OCI-LY1 (cell line): ENCODE data around the gene SMPDL3A.

ENCODE experiments used
- H2AFZ ChIP-seq: fragments of 200-600 bp; sonication (generic), shearing (Covaris generic); 2 replicates; pipeline ENCODE4 v1.6.0; 2014; ENCODE audit warnings: antibody characterized with exemption, mild to moderate bottlenecking, low read length
- H3F3A ChIP-seq: fragments of 200-600 bp; sonication (generic), shearing (Covaris generic); 2 replicates; pipeline ENCODE4 v1.6.0; 2014; ENCODE audit warnings: mild to moderate bottlenecking, antibody characterized with exemption, low read length, moderate library complexity; ENCODE audit not compliant: insufficient read depth
- H3K27ac ChIP-seq: fragments of 200-600 bp; sonication (generic); 2 replicates; pipeline ENCODE4 v1.5.1; 2014; ENCODE audit warnings: low read length, mixed run types, mild to moderate bottlenecking, low read depth; ENCODE audit not compliant: poor library complexity, severe bottlenecking
- H3K27me3 ChIP-seq: fragments of 200-600 bp; sonication (generic); 2 replicates; pipeline ENCODE4 v1.6.0; 2014; ENCODE audit warnings: antibody characterized with exemption, mild to moderate bottlenecking, low read length, moderate library complexity; ENCODE audit not compliant: insufficient read depth
- H3K36me3 ChIP-seq: fragments of 200-600 bp; sonication (generic); 2 replicates; pipeline ENCODE4 v1.6.1; 2014; ENCODE audit warnings: mild to moderate bottlenecking, antibody characterized with exemption, low read length, moderate library complexity, mixed read lengths; ENCODE audit not compliant: insufficient read depth
- H3K4me1 ChIP-seq: fragments of 200-600 bp; sonication (generic); 2 replicates; pipeline ENCODE4 v1.5.1; 2014; ENCODE audit warnings: mild to moderate bottlenecking, low read length, moderate library complexity; ENCODE audit not compliant: insufficient read depth, severe bottlenecking
- H3K4me2 ChIP-seq: fragments of 200-600 bp; sonication (generic), shearing (Covaris generic); 2 replicates; pipeline ENCODE4 v1.6.1; 2014; ENCODE audit warnings: low read length
- H3K4me3 ChIP-seq: fragments of 200-600 bp; sonication (generic); 2 replicates; pipeline ENCODE4 v1.5.1; 2014; ENCODE audit warnings: low read length, low read depth, mild to moderate bottlenecking, mixed read lengths; ENCODE audit not compliant: poor library complexity, severe bottlenecking
- H3K79me2 ChIP-seq: fragments of 200-600 bp; shearing (Covaris generic); 2 replicates; pipeline ENCODE4 v1.6.1; 2016; ENCODE audit warnings: mixed run types, low read length, mixed read lengths; ENCODE audit not compliant: insufficient read depth
- H3K9ac ChIP-seq: fragments of 200-600 bp; sonication (generic), shearing (Covaris generic); 2 replicates; pipeline ENCODE4 v1.6.1; 2014; ENCODE audit warnings: mild to moderate bottlenecking, low read length, mixed read lengths
- H3K9me2 ChIP-seq: fragments of 200-600 bp; sonication (generic), shearing (Covaris generic); 2 replicates; pipeline ENCODE4 v1.6.1; 2014; ENCODE audit warnings: low read depth, mild to moderate bottlenecking, low read length, mixed read lengths
- H3K9me3 ChIP-seq: fragments of 200-600 bp; shearing (Covaris generic); 2 replicates; pipeline ENCODE4 v1.6.1; 2014; ENCODE audit warnings: low read length, mixed read lengths
- H4K20me1 ChIP-seq: fragments of 200-600 bp; sonication (generic), shearing (Covaris generic); 2 replicates; pipeline ENCODE4 v1.6.0; 2016; ENCODE audit warnings: mild to moderate bottlenecking, low read length; ENCODE audit not compliant: insufficient read depth
- EZH2 ChIP-seq: fragments of 200-600 bp; sonication (generic), shearing (Covaris generic); IDR thresholded peaks from 2 replicates; pipeline ENCODE4 v1.8.0; 2017; ENCODE audit warnings: borderline replicate concordance, mixed run types, mild to moderate bottlenecking, antibody characterized with exemption, low read length, moderate library complexity, mixed read lengths
- TF ChIP-seq, protein P1 (sequence below): fragments of 200-600 bp; sonication (generic), shearing (Covaris generic); IDR thresholded peaks from 2 replicates; pipeline ENCODE4 v1.5.1; 2017; ENCODE audit warnings: mild to moderate bottlenecking, antibody characterized with exemption, low read length, moderate library complexity, mixed read lengths

Gene SMPDL3A

GRCh38 chr6:122845464-122845863, 56.4 kb downstream of the SMPDL3A start:
- H3F3A ChIP-seq, result no peaks in the 10 kb centered on the region
- no peak overlapping the region for H3K9ac ChIP-seq
- H3K4me1 ChIP-seq, result no peaks in the 10 kb centered on the region
- no peak overlapping the region for H3K4me2 ChIP-seq
- H3K36me3 ChIP-seq, result no peaks in the 10 kb centered on the region
- H4K20me1 ChIP-seq, result no peaks in the 10 kb centered on the region
- TF ChIP-seq, protein P1, sequence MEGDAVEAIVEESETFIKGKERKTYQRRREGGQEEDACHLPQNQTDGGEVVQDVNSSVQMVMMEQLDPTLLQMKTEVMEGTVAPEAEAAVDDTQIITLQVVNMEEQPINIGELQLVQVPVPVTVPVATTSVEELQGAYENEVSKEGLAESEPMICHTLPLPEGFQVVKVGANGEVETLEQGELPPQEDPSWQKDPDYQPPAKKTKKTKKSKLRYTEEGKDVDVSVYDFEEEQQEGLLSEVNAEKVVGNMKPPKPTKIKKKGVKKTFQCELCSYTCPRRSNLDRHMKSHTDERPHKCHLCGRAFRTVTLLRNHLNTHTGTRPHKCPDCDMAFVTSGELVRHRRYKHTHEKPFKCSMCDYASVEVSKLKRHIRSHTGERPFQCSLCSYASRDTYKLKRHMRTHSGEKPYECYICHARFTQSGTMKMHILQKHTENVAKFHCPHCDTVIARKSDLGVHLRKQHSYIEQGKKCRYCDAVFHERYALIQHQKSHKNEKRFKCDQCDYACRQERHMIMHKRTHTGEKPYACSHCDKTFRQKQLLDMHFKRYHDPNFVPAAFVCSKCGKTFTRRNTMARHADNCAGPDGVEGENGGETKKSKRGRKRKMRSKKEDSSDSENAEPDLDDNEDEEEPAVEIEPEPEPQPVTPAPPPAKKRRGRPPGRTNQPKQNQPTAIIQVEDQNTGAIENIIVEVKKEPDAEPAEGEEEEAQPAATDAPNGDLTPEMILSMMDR, result no peak
- no peak for TF ChIP-seq EZH2
- no peak overlapping the region for H3K27ac ChIP-seq
- no peaks in the 10 kb centered on the region for H3K9me3 ChIP-seq
- H3K27me3 ChIP-seq, result no peaks in the 10 kb centered on the region
- H3K9me2 ChIP-seq, result no peaks in the 10 kb centered on the region
- H3K79me2 ChIP-seq, result no peaks in the 10 kb centered on the region
- no peak overlapping the region for H2AFZ ChIP-seq
- H3K4me3 ChIP-seq, result no peak overlapping the region

DNA sequence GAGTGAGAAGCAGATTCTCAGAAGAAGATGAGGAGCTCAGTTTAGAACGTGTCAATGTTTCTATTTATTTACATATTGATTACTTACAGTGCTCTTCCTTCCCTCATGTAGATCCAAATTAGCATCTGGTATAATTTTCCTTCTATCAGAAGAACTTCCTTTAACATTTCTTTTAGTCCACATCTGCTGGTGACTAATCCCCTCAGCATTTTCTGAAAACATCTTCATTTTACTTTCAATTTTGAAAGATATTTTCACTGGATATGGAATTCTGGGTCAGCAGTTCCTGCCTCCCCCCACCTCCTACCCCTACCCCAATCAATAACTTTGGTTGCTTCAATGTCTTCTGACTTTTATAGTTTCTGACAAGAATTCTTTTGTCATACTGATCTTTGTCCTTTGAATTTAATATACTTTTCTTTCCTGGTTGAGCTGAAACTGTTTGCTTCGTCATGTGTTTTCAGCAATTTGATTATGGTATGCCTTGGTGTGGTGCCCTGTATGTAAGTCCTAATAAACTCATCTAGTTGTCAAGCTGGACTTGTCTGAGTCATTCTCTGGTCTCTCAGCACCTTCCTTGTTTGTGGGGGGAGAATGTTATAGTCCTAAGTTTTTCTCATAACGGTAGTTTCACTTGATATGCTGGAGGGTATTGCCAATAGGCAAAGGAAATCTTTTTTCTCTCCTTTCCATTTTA, 57.0 kb downstream of the SMPDL3A start:
- Histone ChIP-seq H3K4me3 (no peak overlapping the region), H3K27ac (no peak overlapping the region), H3K9me3 (no peaks in the 10 kb centered on the region), H4K20me1 (no peaks in the 10 kb centered on the region), H3K36me3 (no peaks in the 10 kb centered on the region), H3K79me2 (no peaks in the 10 kb centered on the region), H3K9ac (no peak overlapping the region), H3K4me1 (no peaks in the 10 kb centered on the region), H3K9me2 (no peaks in the 10 kb centered on the region), H3K4me2 (no peak overlapping the region), H3F3A (no peaks in the 10 kb centered on the region), H2AFZ (no peak overlapping the region), H3K27me3 (no peaks in the 10 kb centered on the region)
- TF ChIP-seq, protein P1, result no peak
- no peak for TF ChIP-seq EZH2

DNA sequence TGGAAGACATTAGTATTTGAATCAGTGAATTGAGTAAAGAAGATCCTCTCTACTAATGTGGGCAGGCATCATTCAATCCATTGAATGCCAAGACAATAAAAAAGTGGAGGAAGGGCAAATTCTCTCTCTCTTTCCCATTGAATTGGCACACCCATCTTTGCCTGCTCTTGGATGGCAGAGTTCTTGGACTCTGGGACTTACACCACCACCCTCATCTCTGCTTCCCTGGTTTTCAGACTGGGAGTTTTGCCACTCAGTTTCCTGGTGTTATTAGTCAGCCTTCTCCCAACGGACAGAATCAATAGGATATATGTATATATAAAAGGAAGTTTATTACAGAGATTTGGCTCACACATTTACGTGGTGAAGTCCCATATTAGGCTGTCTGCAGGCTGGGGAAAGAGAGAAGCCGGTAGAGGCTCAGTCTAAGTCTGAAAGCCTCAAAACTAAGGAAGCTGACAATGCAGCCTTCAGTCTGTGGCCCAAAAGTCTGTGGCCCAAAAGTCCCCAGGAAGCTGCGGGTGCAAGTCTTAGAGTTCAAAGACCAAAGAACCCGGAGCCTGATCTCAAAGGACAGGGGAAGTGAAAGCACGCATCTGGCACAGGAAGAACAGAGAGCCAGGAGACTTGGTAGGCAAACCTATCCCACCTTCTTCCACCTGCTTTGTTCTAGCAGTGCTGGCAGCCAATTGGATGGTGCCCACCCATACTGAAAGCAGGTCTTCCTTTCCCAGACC, 64.4 kb downstream of the SMPDL3A start:
- Histone ChIP-seq H3K4me1 (no peaks in the 10 kb centered on the region), H2AFZ (no peak overlapping the region), H3K4me2 (no peak overlapping the region), H3K9ac (no peak overlapping the region), H3K27ac (no peak overlapping the region), H3K36me3 (no peaks in the 10 kb centered on the region), H3K9me3 (no peaks in the 10 kb centered on the region), H3K4me3 (no peak overlapping the region), H3K27me3 (no peaks in the 10 kb centered on the region), H3K9me2 (no peaks in the 10 kb centered on the region), H3K79me2 (no peaks in the 10 kb centered on the region), H4K20me1 (no peaks in the 10 kb centered on the region), H3F3A (no peaks in the 10 kb centered on the region)
- TF ChIP-seq EZH2, result no peak
- TF ChIP-seq, protein P1, result no peak
